SU-DHL-6 (cell line): ENCODE results near the gene CAMK4.

Source experiments
- H2AFZ ChIP-seq: fragments of 200-600 bp; sonication (generic); 2 replicates; pipeline ENCODE4 v1.6.1; 2014; ENCODE audit warnings: low read depth, mild to moderate bottlenecking, moderate library complexity, mixed read lengths, antibody characterized with exemption, low read length; ENCODE audit not compliant: severe bottlenecking
- H3F3A ChIP-seq: fragments of 200-600 bp; shearing (Covaris generic); 2 replicates; pipeline ENCODE4 v1.6.0; 2016; ENCODE audit warnings: antibody characterized with exemption, mild to moderate bottlenecking; ENCODE audit not compliant: insufficient read depth
- H3K27ac ChIP-seq: fragments of 200-600 bp; sonication (generic); 2 replicates; pipeline ENCODE4 v1.5.1; 2016; ENCODE audit warnings: low read depth, mild to moderate bottlenecking, low read length, moderate library complexity, mixed read lengths
- H3K27me3 ChIP-seq: fragments of 200-600 bp; sonication (generic), shearing (Covaris generic); 2 replicates; pipeline ENCODE4 v1.6.0; 2014; ENCODE audit warnings: mild to moderate bottlenecking, low read length
- H3K36me3 ChIP-seq: fragments of 200-600 bp; sonication (generic); 2 replicates; pipeline ENCODE4 v1.6.1; 2014; ENCODE audit warnings: mild to moderate bottlenecking, low read length, mixed read lengths
- H3K4me2 ChIP-seq: fragments of 300-600, 200-600 bp; shearing (Covaris generic), sonication (generic); 2 replicates; pipeline ENCODE4 v1.6.0; 2014; ENCODE audit warnings: low read length, low read depth, mild to moderate bottlenecking; ENCODE audit not compliant: poor library complexity, severe bottlenecking
- H3K4me3 ChIP-seq: fragments of 200-600 bp; sonication (generic); 2 replicates; pipeline ENCODE4 v1.5.1; 2014; ENCODE audit warnings: antibody characterized with exemption, low read length, mild to moderate bottlenecking, mixed read lengths; ENCODE audit not compliant: insufficient read depth, poor library complexity, severe bottlenecking
- H3K79me2 ChIP-seq: fragments of 200-600 bp; sonication (generic); 2 replicates; pipeline ENCODE4 v1.6.1; 2014; ENCODE audit warnings: mild to moderate bottlenecking, low read length, moderate library complexity; ENCODE audit not compliant: insufficient read depth
- H3K9ac ChIP-seq: fragments of 200-600 bp; sonication (generic); 2 replicates; pipeline ENCODE4 v1.7.0; 2014; ENCODE audit warnings: mild to moderate bottlenecking, low read length
- H3K9me2 ChIP-seq: fragments of 200-600 bp; sonication (generic); replicated peaks from 2 replicates; pipeline ENCODE4 v1.6.1; 2014; ENCODE audit warnings: low read length; ENCODE audit not compliant: insufficient read depth
- H3K9me3 ChIP-seq: fragments of 200-600 bp; sonication (generic); 2 replicates; pipeline ENCODE4 v1.6.1; 2014; ENCODE audit warnings: low read length, mixed read lengths; ENCODE audit not compliant: insufficient read depth
- H4K20me1 ChIP-seq: fragments of 200-600 bp; sonication (generic); 2 replicates; pipeline ENCODE4 v1.6.1; 2014; ENCODE audit warnings: low read depth, mild to moderate bottlenecking, antibody characterized with exemption, low read length, moderate library complexity, mixed read lengths
- CTCF ChIP-seq: fragments of 200-600 bp; sonication (generic); IDR thresholded peaks from one replicate; pipeline ENCODE4 v1.5.1; 2017; ENCODE audit warnings: antibody characterized with exemption, mild to moderate bottlenecking, low read length, moderate library complexity; ENCODE audit not compliant: insufficient read depth, poor library complexity, severe bottlenecking
- EZH2phosphoT487 ChIP-seq: fragments of 200-600 bp; sonication (generic), shearing (Covaris generic); conservative IDR thresholded peaks from 2 replicates; pipeline ENCODE4 v1.6.1; 2018; ENCODE audit warnings: mild to moderate bottlenecking, antibody characterized with exemption, low read length, moderate library complexity, mixed read lengths

CAMK4 gene

DNA sequence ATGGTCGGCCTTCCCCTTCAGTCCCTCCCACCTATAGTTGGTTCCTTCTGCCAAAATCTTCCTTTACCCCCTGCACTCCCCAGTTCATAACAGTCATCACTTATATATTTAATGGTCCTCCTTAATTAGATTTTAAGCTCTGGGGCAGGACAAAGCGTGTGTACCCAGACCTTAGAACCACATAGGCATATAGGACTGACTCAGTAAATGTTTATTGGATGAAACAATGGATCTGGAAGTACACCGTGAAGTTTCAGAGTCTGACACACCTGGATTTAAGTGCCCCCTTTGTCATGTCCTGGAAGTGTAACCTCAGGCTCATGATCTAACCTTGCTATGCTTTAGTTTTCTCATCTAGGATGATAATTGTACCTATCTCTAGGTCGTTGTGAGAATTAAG, 256.2 kb downstream of the CAMK4 start:
- H3K4me2 ChIP-seq, result no peak overlapping the region

DNA sequence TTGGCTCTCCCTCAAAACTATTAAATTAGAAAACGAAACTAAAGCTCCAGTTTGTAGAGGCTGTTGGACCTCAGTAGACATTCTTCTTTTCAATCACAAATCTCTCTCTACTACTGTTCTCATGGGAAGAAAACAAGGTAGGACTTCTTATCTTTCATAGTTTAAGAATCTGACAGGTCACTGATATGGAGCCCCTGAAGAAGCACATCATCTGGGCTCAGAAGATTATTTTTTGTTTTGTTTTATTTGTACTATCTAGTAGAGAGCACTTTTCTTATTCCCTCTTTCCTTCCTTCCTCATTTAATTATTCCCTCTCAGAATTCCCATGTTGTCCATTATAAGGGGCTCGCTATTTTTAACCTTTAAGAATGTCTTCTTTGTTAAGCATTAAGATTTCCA, 261.9 kb downstream of the CAMK4 start:
- no peak overlapping the region for H3K4me3 ChIP-seq
- no peaks in the 10 kb centered on the region for H3K27me3 ChIP-seq
- TF ChIP-seq EZH2phosphoT487 (no peak), CTCF (no peak)
- H3K9me3 ChIP-seq, result no peaks in the 10 kb centered on the region
- H3K27ac ChIP-seq, result no peak overlapping the region
- H3F3A ChIP-seq, result no peaks in the 10 kb centered on the region
- H3K36me3 ChIP-seq, result no peaks in the 10 kb centered on the region
- 0 out of 2 replicates have a peak, but pooled peaks cover 4% of the 10 kb centered on the region for H3K9me2 ChIP-seq
- no peaks in the 10 kb centered on the region for H3K79me2 ChIP-seq
- no peak overlapping the region for H3K4me2 ChIP-seq
- H2AFZ ChIP-seq, result no peak overlapping the region
- no peaks in the 10 kb centered on the region for H4K20me1 ChIP-seq
- H3K9ac ChIP-seq, result no peak overlapping the region

More for the DNA sequence above, 256.2 kb downstream of the CAMK4 start:
- Histone ChIP-seq H3K9me3 (no peaks in the 10 kb centered on the region), H3K79me2 (no peaks in the 10 kb centered on the region), H3K27ac (no peak overlapping the region), H3K9ac (no peak overlapping the region), H3K9me2 (no peaks in the 10 kb centered on the region), H4K20me1 (no peaks in the 10 kb centered on the region), H2AFZ (no peak overlapping the region), H3K36me3 (no peaks in the 10 kb centered on the region), H3F3A (no peaks in the 10 kb centered on the region), H3K27me3 (no peaks in the 10 kb centered on the region), H3K4me3 (no peak overlapping the region)
- TF ChIP-seq CTCF (no peak), EZH2phosphoT487 (no peak)

GRCh38 chr5:111486926-111487325, 262.7 kb downstream of the CAMK4 start:
- Histone ChIP-seq H3K79me2 (no peaks in the 10 kb centered on the region), H3K9me2 (0 out of 2 replicates have a peak, but pooled peaks cover 4% of the 10 kb centered on the region), H4K20me1 (no peaks in the 10 kb centered on the region), H2AFZ (no peak overlapping the region), H3K36me3 (no peaks in the 10 kb centered on the region), H3F3A (no peaks in the 10 kb centered on the region), H3K4me3 (no peak overlapping the region), H3K4me2 (no peak overlapping the region), H3K9ac (no peak overlapping the region), H3K27ac (no peak overlapping the region), H3K27me3 (no peaks in the 10 kb centered on the region), H3K9me3 (no peaks in the 10 kb centered on the region)
- no peak for TF ChIP-seq EZH2phosphoT487
- no peak for TF ChIP-seq CTCF
